Fibroblast of the aortic adventitia (primary cell): Measurements from ENCODE around the gene TMEM181. TPM values are rescaled to one million over a fixed set of nuclear protein-coding genes. Genes with fewer than 3 reads are reported as not detected.
"Not testable (repeated sequence)": the region's sequence is repeated elsewhere in the genome, so short reads cannot be mapped to it uniquely, and the experiment has no call there.

Source experiments
- DNase-seq: peaks from one replicate; pipeline ENCODE4 v3.0.0-alpha.2; 2010; ENCODE audit warnings: low read depth
- H3K4me3 ChIP-seq: 2 replicates; pipeline ENCODE4 v1.5.1; 2011; ENCODE audit warnings: low read depth, mild to moderate bottlenecking, control low read depth, low read length, moderate library complexity
- total RNA-seq: library from RNA; depleted of rRNA; stranded (reverse); fragments of >200 nt; gene quantifications from 2 replicates; pipeline ENCODE4 v1.2.3, GENCODE V29; 2012; ENCODE audit warnings: low replicate concordance
- TF ChIP-seq, protein P1 (sequence below): IDR thresholded peaks from 2 replicates; pipeline ENCODE4 v1.5.1; 2011; ENCODE audit warnings: mild to moderate bottlenecking, low read length, control low read depth, inconsistent platforms; ENCODE audit not compliant: insufficient read depth

Gene TMEM181
- total RNA-seq, 1 donor, result 36.2 TPM

GRCh38 chr6:158545043-158545966, 14.6 kb upstream of the TMEM181 start:
- TF ChIP-seq, protein P1, sequence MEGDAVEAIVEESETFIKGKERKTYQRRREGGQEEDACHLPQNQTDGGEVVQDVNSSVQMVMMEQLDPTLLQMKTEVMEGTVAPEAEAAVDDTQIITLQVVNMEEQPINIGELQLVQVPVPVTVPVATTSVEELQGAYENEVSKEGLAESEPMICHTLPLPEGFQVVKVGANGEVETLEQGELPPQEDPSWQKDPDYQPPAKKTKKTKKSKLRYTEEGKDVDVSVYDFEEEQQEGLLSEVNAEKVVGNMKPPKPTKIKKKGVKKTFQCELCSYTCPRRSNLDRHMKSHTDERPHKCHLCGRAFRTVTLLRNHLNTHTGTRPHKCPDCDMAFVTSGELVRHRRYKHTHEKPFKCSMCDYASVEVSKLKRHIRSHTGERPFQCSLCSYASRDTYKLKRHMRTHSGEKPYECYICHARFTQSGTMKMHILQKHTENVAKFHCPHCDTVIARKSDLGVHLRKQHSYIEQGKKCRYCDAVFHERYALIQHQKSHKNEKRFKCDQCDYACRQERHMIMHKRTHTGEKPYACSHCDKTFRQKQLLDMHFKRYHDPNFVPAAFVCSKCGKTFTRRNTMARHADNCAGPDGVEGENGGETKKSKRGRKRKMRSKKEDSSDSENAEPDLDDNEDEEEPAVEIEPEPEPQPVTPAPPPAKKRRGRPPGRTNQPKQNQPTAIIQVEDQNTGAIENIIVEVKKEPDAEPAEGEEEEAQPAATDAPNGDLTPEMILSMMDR, result no peak
- no peak overlapping the region for H3K4me3 ChIP-seq
- DNase-seq, result no peak

DNA sequence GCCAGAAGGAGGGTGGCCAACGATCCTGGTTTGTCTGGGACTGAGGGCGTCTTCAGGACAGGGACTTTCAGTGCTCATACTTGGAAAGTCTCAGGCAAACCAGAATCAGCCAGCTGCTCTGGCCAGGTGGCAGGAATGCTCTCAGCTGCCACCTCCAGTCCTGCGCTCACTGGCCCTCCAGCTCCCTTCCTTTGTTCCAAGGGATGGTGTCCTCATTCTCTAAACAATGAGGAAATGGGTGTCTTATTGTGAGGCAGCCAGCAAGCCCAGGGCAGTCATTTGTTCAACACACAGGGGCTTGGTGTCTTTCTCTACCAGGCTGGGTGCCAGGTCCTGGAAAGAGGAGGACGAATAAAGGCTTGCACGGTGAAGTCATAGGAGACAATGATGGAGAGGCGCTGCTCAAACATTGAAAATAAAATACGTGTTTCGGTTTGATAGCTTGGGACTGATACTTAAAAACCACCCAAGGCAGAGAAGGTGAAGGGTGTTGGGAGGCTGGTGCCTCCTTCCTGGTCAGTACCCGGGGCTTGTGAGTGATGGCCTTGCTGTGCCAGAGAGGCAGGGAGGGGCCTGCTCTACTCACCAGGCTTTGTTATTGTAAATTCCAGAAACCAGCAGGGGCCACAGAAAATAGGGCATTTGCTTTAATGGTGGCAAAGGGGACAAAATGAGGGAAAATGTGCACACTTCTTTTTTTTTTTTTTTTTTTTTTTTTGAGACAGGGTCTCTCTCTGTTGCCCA, 11.3 kb upstream of the TMEM181 start:
- TF ChIP-seq, protein P1, result no peak
- DNase-seq, result no peak
- H3K4me3 ChIP-seq, result no peak overlapping the region

DNA sequence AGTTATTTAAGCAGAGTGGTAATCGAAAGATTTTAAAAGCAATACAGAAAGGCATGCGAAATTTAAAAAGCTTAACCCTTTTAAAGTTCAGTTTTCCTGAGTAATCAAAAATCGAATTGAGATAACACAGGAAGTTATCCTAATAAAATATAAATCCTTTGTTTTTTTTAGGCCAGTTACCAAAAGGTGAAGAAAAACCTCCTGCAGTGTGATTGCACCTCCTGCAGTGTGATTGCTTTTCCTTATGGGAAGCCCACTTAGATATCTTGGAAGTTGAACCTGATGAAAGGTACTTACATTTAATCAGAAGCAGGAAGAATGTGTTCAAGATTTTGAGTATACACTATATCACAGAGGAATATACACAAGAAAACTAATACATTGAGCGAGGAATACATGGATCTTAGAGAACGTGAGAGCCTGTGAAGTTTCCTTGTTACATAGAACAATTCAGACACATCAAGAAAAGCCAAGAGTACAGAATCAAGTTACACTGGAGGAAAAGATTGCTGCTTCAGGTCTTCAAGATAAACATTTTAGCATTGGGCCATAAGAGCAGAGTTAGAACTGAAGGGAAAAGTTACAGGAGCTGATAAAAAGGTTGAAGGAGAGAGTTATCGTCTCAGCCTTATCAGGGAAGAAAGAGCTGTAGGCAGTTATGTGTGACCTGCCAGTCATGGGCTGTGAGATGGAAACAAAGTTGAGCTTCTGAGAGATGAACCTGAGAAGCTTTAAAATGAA, 7.7 kb upstream of the TMEM181 start:
- no peak for DNase-seq
- H3K4me3 ChIP-seq, result no peak overlapping the region
- TF ChIP-seq, protein P1, result no peak

- no peak for DNase-seq
- TF ChIP-seq, protein P1, result no peak
- no peak overlapping the region for H3K4me3 ChIP-seq
These were observed 7.1 kb upstream of the TMEM181 start for GRCh38 chr6:158552796-158553138.

DNA sequence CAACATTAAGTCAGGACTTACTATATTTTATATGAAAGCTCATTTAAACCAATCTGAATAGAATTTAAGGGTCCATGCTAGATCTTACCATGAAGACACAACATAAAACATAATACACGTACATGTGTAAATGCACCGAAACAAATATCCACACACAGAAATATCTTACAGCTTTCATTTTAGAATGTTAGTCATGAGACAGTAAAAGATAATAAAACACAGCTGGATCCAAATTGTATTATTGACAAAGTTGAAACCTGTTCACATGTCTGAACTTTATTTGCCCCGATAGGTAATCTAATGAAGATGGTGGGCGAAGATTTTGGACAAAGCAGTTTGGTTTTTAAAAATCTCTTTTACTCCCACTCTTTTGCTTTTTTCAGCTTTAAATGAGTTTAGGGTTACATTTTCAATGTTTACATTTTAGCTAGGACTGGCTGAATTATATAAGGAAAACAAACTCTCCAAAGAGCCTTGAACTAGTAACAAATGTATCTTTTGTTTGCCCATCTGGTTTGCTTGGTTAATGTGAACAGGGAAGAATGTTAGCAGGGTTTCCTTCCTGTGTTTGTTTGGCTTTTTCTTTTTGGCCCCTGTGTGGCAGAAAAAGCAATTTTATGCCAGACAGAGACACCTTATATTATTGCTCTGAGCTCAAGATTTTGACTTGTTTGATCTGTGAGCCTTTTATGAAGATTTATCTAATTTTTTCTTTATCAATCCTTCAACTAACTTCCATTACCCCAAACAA, 5.1 kb upstream of the TMEM181 start:
- no peak for DNase-seq
- TF ChIP-seq, protein P1, result no peak
- H3K4me3 ChIP-seq, result no peak overlapping the region

DNA sequence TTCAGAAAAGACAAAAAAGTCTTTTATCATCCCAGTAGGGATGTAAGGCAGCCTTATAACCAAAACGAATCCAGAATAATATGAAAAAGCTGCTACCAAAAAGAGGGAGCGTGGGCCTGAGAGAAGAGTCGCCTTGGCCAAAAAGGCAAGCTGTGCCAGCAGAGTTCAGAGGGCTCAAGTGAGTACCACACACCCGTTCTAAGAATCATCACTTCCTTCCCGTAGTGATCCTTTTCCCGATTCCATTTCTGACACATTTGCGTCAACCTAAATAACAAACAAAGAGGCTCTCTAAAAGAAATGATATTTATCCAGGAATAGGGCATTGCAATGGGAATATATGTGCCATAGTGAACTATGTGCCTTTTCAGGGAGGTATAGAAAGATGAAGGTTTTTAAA, 3.8 kb upstream of the TMEM181 start:
- no peak overlapping the region for H3K4me3 ChIP-seq
- no peak for DNase-seq
- TF ChIP-seq, protein P1, result no peak

DNA sequence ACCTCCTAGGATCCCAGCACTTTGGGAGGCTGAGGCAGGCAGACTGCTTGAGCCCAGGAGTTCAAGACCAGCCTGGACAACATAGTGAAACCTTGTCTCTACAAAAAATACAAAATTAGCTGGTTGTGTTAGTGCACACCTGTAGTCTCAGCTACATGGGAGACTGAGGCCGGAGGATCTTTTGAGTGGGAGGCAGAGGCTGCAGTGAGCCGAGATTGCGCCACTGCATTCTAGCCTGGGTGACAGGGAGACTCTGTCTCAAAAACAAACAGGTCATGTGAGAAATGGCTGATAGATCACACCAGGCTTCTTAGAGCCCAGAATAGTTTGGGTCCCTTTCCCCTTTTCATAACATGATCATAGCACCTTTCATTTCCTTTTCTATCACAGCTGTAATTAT, 2.8 kb upstream of the TMEM181 start:
- not testable (repeated sequence) for DNase-seq, H3K4me3 ChIP-seq
